Glomerular endothelial cell (primary cell): ENCODE data around the gene SLC24A1. TPM values are rescaled to one million over a fixed set of nuclear protein-coding genes. Genes with fewer than 3 reads are reported as not detected.

ENCODE experiments used
- total RNA-seq: library from RNA; depleted of rRNA; stranded (reverse); fragments of >200 nt; gene quantifications from 2 replicates; pipeline ENCODE4 v1.2.3, GENCODE V29; 2015

SLC24A1 gene
- total RNA-seq, 1 donor from 2014 or later: 7.6 TPM

Other genes starting within 250 kb of the SLC24A1 start
- 0.41 TPM in 1 of 2 replicates, not detected in the other for gene IGDCC3, start 243.9 kb upstream of the SLC24A1 start, total RNA-seq
- 0.29 and 1.4 TPM in 2 replicates for gene IGDCC4, start 199.0 kb upstream of the SLC24A1 start, total RNA-seq
- 22.3 and 35.8 TPM in 2 replicates for gene DPP8, start 104.2 kb upstream of the SLC24A1 start, total RNA-seq
- gene HACD3, start 91.5 kb upstream of the SLC24A1 start, total RNA-seq: 70.9 and 75.6 TPM in 2 replicates
- 30.7 and 40.2 TPM in 2 replicates for gene INTS14, start 10.8 kb upstream of the SLC24A1 start, total RNA-seq
- 18.2 and 26.2 TPM in 2 replicates for gene DENND4A, start 170.4 kb downstream of the SLC24A1 start, total RNA-seq
- 393 and 545 TPM in 2 replicates for gene RAB11A, start 247.6 kb downstream of the SLC24A1 start, total RNA-seq